Embryonic facial prominence (tissue), 1 donor: ENCODE data around the gene PTPN3.
A peak's percentile ranks its signal among the peaks of the same experiment; 100 is the strongest.

ENCODE experiments used
- DNase-seq: peaks from one replicate; pipeline ENCODE4 v3.0.0-alpha.2; 2016; ENCODE audit errors: extremely low spot score

Gene PTPN3

GRCh38 chr9:109477258-109478050 is 20.7 kb downstream of the PTPN3 start:
- DNase-seq: no peak

GRCh38 chr9:109476642-109477257 is 21.4 kb downstream of the PTPN3 start:
- DNase-seq: no peak

DNA sequence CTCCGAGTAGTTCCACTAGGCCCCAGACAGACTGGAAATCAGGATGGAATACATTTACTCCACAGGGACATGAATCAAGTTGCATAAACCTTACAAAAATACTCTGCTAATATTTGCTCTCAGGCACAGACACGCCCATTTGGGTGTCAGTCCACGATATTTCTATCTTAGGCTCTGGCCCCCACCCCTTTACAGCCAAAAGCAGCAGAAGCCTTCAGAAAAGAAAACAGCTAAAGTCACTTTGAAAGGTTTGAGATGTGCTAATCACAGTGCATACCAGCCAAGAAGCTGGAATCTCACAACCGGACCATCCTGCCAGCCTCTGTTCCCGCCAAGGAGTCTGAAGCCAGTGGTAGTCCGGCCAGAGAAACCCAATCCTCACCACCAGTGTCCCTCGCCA is 22.6 kb downstream of the PTPN3 start:
- no peak for DNase-seq

DNA sequence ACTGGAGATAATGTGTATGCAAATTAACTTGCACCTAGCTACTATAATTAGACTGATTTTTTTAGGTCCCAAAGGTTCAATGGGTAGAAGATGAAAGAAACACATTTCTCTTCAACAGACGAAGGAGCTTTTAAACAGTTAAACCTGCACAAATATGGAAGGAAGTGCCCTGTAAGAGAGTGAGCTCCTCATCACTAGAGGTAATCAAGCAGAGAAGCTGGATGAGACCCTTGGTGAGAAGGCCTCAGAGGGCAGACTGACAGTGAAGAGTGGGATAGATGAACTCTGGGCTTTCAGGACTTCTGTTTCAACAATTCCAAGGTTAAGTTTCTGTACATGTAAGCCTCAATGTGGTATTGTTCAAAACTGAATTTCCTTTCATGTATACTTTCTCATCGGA is 23.2 kb downstream of the PTPN3 start:
- DNase-seq: no peak

DNA sequence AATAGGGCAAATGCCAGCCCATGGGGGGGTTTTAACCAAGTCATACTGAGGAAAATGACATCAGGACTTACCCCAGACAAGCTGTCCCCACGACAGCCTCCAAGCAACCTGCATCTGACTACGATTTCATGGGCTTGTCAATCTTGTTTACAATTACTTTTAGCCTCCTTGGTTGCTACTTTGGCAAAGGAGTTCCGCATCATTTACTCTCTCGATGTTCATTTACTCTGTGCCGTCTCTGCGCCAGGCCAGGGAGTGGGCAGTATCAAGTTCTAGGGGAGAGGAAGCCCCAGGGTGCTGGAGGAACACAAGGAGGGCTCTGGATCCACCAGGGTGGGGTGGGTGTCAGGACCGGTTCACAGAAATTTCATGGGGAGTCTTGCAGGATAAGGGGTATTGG is 23.9 kb downstream of the PTPN3 start:
- no peak for DNase-seq

DNA sequence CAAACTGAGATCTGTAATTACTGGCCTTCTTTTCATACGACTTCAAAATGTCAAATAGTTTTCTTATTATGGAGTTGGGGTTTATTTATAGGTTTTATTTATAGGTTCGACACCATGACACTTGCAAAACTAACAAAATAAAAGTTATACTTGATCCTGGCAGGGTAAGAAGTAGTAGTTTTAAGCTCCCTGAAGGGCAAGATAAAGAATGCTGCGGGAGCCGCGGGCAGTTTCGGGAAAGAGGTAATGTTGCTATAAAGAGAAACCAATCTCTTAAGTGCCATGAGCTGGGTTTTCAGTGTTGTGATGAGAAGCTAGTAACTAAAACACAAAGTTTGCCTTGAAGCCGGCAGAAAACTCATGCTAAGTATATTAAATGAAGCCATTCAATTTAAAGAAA is 24.8 kb downstream of the PTPN3 start:
- DNase-seq: no peak

DNA sequence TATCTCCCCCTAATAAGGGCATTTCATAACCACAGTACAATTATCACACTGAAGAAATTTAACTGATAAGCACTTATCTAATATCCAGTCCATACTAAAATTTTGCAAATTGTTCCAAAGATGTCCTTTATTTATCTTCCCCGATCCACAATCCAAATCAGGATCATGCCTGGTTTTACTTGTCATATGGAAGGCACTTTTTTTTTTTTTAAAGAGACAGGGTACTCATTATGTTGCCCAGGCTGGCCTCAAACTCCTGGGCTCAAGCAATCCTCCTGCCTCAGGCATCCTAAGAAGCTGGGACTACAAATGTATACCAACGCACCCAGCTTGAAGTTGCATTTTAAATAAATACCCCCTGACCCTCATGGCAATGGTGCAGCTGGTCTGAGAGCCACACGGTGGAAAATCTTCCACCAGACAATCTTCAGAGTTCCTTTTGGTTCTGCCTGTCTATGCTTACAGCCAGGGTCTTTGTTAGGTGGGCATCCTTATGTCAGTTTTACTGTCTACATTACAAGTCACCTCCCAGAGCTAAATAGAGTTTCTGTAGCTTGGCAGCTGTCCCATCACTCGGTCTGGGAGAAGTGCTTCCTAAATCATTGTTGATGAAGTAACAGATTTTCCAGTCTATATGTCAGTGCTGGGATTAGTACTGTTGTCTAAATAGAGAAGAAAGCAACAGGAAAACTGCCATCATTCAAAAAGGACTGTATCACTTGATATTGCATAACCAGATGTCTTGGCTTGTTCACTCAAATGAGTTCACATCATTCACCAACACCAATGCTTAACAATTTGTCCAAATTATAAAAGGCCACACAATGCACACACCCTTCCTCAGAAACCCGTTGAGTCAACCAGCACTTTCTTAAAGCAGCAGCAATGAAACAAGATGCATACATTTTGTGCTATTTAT is 26.4 kb downstream of the PTPN3 start:
- DNase-seq: no peak

DNA sequence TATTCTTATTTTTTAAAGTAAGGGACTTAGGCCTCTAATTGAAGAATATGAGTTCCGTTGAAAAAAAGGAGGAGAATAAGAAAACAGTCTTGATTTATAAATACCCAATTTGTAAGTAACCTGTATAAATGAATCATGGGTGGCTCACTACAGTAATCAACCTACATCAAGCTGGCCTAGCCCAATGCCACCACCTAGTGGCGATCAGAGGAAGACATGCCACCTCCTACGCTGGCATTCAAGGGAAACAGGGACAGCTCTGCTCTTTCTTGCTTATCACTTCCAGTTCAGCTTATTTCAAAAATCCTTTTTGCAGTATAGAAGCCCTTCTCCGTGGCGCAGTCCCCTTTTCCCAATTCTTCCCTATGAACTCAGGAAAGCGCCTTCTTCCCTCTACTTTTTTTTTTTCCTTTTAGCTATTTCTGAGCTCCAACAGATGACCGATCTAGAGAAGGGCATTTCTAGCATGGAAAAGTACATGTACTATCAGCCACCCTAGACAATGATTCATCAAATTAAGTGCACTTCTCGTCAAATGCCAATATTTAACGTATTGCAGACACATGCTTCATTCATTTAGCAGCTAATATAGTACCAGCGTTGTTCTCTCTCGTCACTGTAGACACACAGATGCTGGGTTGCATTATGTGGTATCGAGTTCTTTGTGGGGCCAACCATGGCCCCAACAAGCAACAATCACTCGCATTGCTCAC is 28.3 kb downstream of the PTPN3 start:
- DNase-seq: peak; percentile 31

GRCh38 chr9:109468927-109469326 is 29.2 kb downstream of the PTPN3 start:
- no peak for DNase-seq

- DNase-seq: no peak
Observed at GRCh38 chr9:109467936-109468335, 30.2 kb downstream of the PTPN3 start.

GRCh38 chr9:109466623-109467590 is 31.2 kb downstream of the PTPN3 start:
- DNase-seq: no peak

- DNase-seq: no peak
Observed at GRCh38 chr9:109463924-109464625, 34.0 kb downstream of the PTPN3 start.

GRCh38 chr9:109460576-109460975 is 37.5 kb downstream of the PTPN3 start:
- DNase-seq: no peak

DNA sequence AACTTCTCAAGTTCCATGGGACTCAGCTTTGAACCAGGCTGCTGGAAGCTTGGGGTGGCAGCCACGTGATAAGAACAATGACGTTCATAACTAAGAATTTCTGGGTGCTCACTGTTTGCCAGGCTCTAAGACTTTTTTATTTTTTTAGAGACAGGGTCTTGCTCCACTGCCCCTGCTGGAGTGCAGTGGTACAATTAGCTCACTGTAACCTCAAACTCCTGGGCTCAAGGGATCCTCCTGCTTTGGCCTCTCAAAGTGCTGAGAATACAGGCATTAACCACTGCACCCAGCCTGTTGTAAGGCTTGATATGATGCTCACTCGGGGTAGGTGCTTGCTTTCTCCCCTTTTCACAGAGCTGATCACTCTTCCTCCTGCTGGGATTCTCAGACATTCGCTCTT is 38.7 kb downstream of the PTPN3 start:
- DNase-seq: no peak

- no peak for DNase-seq
Observed at GRCh38 chr9:109458453-109459211, 39.5 kb downstream of the PTPN3 start.

DNA sequence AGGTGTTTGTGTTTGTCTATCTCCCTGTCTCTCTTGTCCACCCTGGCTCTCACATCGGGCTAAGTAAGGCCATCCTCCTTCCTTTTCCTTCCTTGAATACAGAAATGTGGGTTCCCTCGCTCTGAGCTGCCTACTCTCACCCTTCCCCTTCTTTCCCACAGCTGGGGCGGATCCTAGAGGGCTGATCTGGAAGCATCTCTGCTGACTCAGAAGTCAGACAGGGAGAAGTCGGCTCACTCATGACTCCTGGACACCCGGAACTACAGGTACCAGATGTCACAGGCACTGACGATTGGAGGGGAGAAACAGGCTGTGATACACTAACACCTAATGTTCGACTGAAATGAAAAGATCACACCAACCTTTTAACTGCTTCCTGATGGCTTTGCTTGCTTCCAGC is 41.3 kb downstream of the PTPN3 start:
- DNase-seq: no peak

- DNase-seq: no peak
Observed at GRCh38 chr9:109455861-109456260, 42.2 kb downstream of the PTPN3 start.

DNA sequence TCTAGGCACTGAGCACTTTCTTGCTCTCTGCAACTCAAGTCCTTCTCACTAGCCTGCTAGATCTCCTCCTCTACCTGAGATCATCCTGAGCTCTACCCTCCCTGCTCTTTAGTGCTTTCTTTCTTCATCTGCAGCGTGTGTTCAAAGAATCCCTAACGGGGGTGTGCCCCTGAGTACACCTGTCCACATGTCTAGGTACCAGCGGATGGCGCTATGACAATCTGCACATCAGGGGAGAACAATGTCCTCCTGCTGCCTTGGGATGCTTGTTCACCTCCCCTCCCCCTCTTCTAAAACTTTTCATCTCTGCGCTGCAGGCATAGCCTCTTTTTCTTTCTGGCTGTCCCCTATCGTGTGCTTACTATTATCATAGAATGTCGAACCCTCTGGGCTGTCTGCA is 42.7 kb downstream of the PTPN3 start:
- DNase-seq: no peak

DNA sequence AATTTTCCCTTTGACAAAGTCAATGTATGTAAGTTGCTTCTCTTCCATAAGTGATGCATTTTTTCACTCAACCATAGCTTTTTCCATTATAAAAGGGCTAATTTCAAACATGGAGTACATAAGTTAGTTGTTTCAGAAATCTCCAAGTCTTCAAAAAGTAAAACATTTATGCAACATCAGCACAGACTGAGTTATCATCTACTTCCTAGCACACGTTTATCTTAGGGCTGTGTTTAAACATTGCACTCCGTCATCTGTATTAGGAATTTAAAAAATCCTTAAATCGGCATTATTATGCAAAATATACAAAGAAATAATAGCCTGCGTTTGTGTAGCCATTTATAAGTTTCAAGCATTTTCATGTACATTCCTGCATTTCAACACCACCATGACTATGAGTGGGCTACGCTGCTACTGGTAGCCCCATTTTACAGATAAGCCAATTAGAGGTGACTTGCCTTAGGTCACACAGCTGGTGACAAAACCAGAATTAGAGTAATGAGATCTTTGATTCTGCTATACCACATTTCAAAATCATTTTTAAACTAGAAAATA is 43.4 kb downstream of the PTPN3 start:
- no peak for DNase-seq
